Mesenchymal stem cell (in vitro differentiated cells and primary cell): ENCODE data around the gene VAC14.

Experiments
- DNase-seq: peaks from one replicate; pipeline ENCODE4 v3.0.0-alpha.2; 2013
- H2AFZ ChIP-seq: one replicate; pipeline ENCODE4 v1.6.1; 2013; ENCODE audit warnings: low read depth, mild to moderate bottlenecking, control low read depth, inconsistent platforms, low read length, moderate library complexity
- H2AK5ac ChIP-seq: 2 replicates; pipeline ENCODE4 v1.6.1; 2013; ENCODE audit warnings: low read length, moderate library complexity, mild to moderate bottlenecking, inconsistent platforms; ENCODE audit not compliant: severe bottlenecking
- H2BK120ac ChIP-seq: one replicate; pipeline ENCODE4 v1.6.1; 2013; ENCODE audit warnings: low read depth, mild to moderate bottlenecking, inconsistent platforms, low read length, moderate library complexity
- H2BK12ac ChIP-seq, 2 experiments: one replicate each; pipeline ENCODE4 v1.6.1; 2013; ENCODE audit warnings: inconsistent platforms in 2 of 2, low read length in 2 of 2, mild to moderate bottlenecking in 2 of 2, moderate library complexity in 2 of 2, control low read depth in 1 of 2
- H2BK15ac ChIP-seq: one replicate; pipeline ENCODE4 v1.6.1; 2013; ENCODE audit warnings: mild to moderate bottlenecking, low read depth, inconsistent platforms; ENCODE audit not compliant: poor library complexity, severe bottlenecking
- H2BK5ac ChIP-seq: 2 replicates; pipeline ENCODE4 v1.6.1; 2013; ENCODE audit warnings: low read depth, mild to moderate bottlenecking, low read length, control low read depth, inconsistent platforms; ENCODE audit not compliant: poor library complexity, severe bottlenecking
- H3K14ac ChIP-seq, 2 experiments: one replicate each; pipeline ENCODE4 v1.6.1; 2013; ENCODE audit warnings: inconsistent platforms in 2 of 2, low read length in 2 of 2, control low read depth in 1 of 2, mild to moderate bottlenecking in 1 of 2, moderate library complexity in 1 of 2
- H3K18ac ChIP-seq, 2 experiments: one replicate each; pipeline ENCODE4 v1.6.1; 2013; ENCODE audit warnings: inconsistent platforms in 2 of 2, low read length in 2 of 2, control low read depth in 1 of 2, low read depth in 1 of 2, mild to moderate bottlenecking in 1 of 2
- H3K23ac ChIP-seq, 2 experiments: one replicate each; pipeline ENCODE4 v1.6.1; 2013; ENCODE audit warnings: inconsistent platforms in 2 of 2, low read length in 2 of 2, mild to moderate bottlenecking in 2 of 2, moderate library complexity in 2 of 2, control low read depth in 1 of 2
- H3K27ac ChIP-seq: 2 replicates; pipeline ENCODE4 v1.5.1; 2013; ENCODE audit warnings: mild to moderate bottlenecking, moderate library complexity, low read length, control low read depth, inconsistent platforms; ENCODE audit not compliant: poor library complexity, severe bottlenecking
- H3K27me3 ChIP-seq, 2 experiments: 2 replicates each; pipeline versions ENCODE4 v1.6.1 to v1.7.0; 2013; ENCODE audit warnings: low read length in 2 of 2, mild to moderate bottlenecking in 2 of 2, moderate library complexity in 2 of 2, control low read depth in 1 of 2, inconsistent platforms in 1 of 2; ENCODE audit not compliant: control insufficient read depth in 1 of 2, insufficient read depth in 1 of 2
- H3K36me3 ChIP-seq, 2 experiments: 2 replicates each; pipeline versions ENCODE4 v1.6.1 to v1.7.0; 2013; ENCODE audit warnings: low read length in 2 of 2, control low read depth in 1 of 2, inconsistent platforms in 1 of 2, low read depth in 1 of 2, mild to moderate bottlenecking in 1 of 2; ENCODE audit not compliant: insufficient read depth in 2 of 2, control insufficient read depth in 1 of 2
- H3K4ac ChIP-seq, 2 experiments: one replicate each; pipeline ENCODE4 v1.6.1; 2013; ENCODE audit warnings: inconsistent platforms in 2 of 2, low read length in 2 of 2, mild to moderate bottlenecking in 2 of 2, moderate library complexity in 2 of 2, control low read depth in 1 of 2, low read depth in 1 of 2
- H3K4me1 ChIP-seq: 2 replicates; pipeline ENCODE4 v1.6.1; 2013; ENCODE audit warnings: low read depth, low read length, control low read depth; ENCODE audit not compliant: control insufficient read depth, insufficient read depth
- H3K4me2 ChIP-seq: 2 replicates; pipeline ENCODE4 v1.6.1; 2013; ENCODE audit warnings: low read length, mild to moderate bottlenecking, inconsistent platforms; ENCODE audit not compliant: poor library complexity, severe bottlenecking
- H3K4me3 ChIP-seq, 2 experiments: 2 replicates each; pipeline versions ENCODE4 v1.5.1 to v1.7.0; 2013; ENCODE audit warnings: low read length in 2 of 2, mild to moderate bottlenecking in 2 of 2, control low read depth in 1 of 2, low read depth in 1 of 2; ENCODE audit not compliant: insufficient read depth in 1 of 2
- H3K79me1 ChIP-seq: replicated peaks from 2 replicates; pipeline ENCODE4 v1.6.1; 2013; ENCODE audit warnings: mild to moderate bottlenecking, control low read depth, low read length, inconsistent platforms; ENCODE audit not compliant: poor library complexity, severe bottlenecking
- H3K9ac ChIP-seq: 2 replicates; pipeline ENCODE4 v1.7.0; 2013; ENCODE audit warnings: mild to moderate bottlenecking, low read length, moderate library complexity
- H3K9me3 ChIP-seq: 2 replicates; pipeline ENCODE4 v1.7.0; 2013; ENCODE audit warnings: mild to moderate bottlenecking, low read length; ENCODE audit not compliant: control insufficient read depth
- H4K8ac ChIP-seq: one replicate; pipeline ENCODE4 v1.6.1; 2013; ENCODE audit warnings: inconsistent platforms, mild to moderate bottlenecking, low read length, moderate library complexity
- H4K91ac ChIP-seq: one replicate; pipeline ENCODE4 v1.6.1; 2013; ENCODE audit warnings: mild to moderate bottlenecking, low read length, inconsistent platforms
- WGBS: methylation state at CpG from one replicate; pipeline ENCODE4 v1.1.7; 2013; ENCODE audit warnings: mixed read lengths; 5-methylcytosine and 5-hydroxymethylcytosine counted together

The VAC14 gene

DNA sequence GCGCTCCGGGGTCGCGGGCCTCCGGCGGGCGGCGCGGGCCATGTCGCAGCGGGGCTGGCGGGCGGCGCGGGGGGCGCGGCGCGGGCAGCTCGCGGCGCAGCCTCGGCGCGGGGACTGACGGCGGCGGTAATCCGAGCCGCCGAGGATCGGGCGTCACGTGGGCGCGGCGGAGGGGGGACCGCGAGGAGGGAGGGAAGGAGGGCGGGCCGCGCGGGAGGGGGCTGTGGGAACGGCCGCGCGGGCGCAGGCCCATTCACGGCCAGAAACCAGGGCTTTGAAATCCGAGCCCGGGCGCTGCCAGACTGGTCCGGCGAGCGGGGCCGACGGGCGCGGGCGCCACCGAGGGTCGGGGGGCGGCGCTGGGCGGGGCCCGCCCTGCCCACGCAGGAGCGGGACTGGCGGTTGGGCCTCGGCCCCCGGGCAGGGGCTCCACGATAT lies 115.0 kb downstream of the VAC14 start, which contains the start of gene MTSS2:
Gene MTSS2, minus strand, starts transcription at position 116 of the 438 bp plus-strand sequence. CDS start 262 bp downstream, outside the sequence.
- DNase-seq = peak; percentile 91
- H3K9me3 ChIP-seq = no peaks in the 10 kb centered on the region
- no peak within 1 kb of the TSS for H2BK5ac ChIP-seq
- H2BK12ac ChIP-seq = peak within 1 kb of the TSS; percentile 95 to 99
- peak within 1 kb of the TSS; percentile 93 to 96 for H3K18ac ChIP-seq
- peak within 1 kb of the TSS; percentile 91 for H3K9ac ChIP-seq
- H3K23ac ChIP-seq = peak within 1 kb of the TSS; percentile 31 to 91
- H4K91ac ChIP-seq = peak within 1 kb of the TSS; percentile 97
- peak within 1 kb of the TSS; percentile 95 for H2BK15ac ChIP-seq
- peaks cover 64% of the 10 kb centered on the region for H3K4me1 ChIP-seq
- peak within 1 kb of the TSS; percentile 99 for H2BK120ac ChIP-seq
- H4K8ac ChIP-seq = peak within 1 kb of the TSS; percentile 90
- H3K14ac ChIP-seq = peak within 1 kb of the TSS in 1 of 2 experiments; percentile 85
- WGBS = 1% methylated on average over 52 of the region's 72 CpGs
- peak within 1 kb of the TSS; percentile 81 to 89 for H3K4me3 ChIP-seq
- peaks cover 3 to 19% of the 10 kb centered on the region in 2 experiments for H3K36me3 ChIP-seq
- H3K4me2 ChIP-seq = peak within 1 kb of the TSS; percentile 92
- H3K27me3 ChIP-seq = no peaks in the 10 kb centered on the region
- peak within 1 kb of the TSS; percentile 96 to 97 for H3K4ac ChIP-seq
- H2AK5ac ChIP-seq = no peak within 1 kb of the TSS
- H2AFZ ChIP-seq = peak within 1 kb of the TSS; percentile 8
- H3K79me1 ChIP-seq = peaks cover 8% of the 10 kb centered on the region
- no peak within 1 kb of the TSS for H3K27ac ChIP-seq

GRCh38 chr16:70685061-70685937 lies 115.7 kb downstream of the VAC14 start:
- peak; percentile 32 for DNase-seq
- Histone ChIP-seq H3K18ac (peak overlapping the region; percentile 89 to 96), H3K4me1 (peaks cover 70% of the 10 kb centered on the region), H2BK120ac (peak overlapping the region; percentile 58), H3K9ac (peak overlapping the region; percentile 91), H3K4ac (peak overlapping the region; percentile 80 to 87), H2BK5ac (no peak overlapping the region), H3K79me1 (peaks cover 14% of the 10 kb centered on the region), H4K91ac (peak overlapping the region; percentile 91), H3K4me2 (peak overlapping the region; percentile 92), H3K14ac (peak overlapping the region in 1 of 2 experiments; percentile 85), H2BK15ac (peak overlapping the region; percentile 9), H3K23ac (peak overlapping the region; percentile 31 to 91), H3K27me3 (no peaks in the 10 kb centered on the region), H2AFZ (peak overlapping the region; percentile 8), H3K36me3 (peaks cover 9 to 22% of the 10 kb centered on the region in 2 experiments), H4K8ac (no peak overlapping the region), H2BK12ac (peak overlapping the region; percentile 49 to 90), H3K9me3 (no peaks in the 10 kb centered on the region), H3K4me3 (peak overlapping the region; percentile 81 to 89), H3K27ac (no peak overlapping the region), H2AK5ac (no peak overlapping the region)
- WGBS = under 1% methylated on average over 41 of the region's 90 CpGs

GRCh38 chr16:70684146-70685060 lies 116.6 kb downstream of the VAC14 start:
- Histone ChIP-seq H2AFZ (no peak overlapping the region), H3K27ac (no peak overlapping the region), H2BK15ac (no peak overlapping the region), H2BK5ac (no peak overlapping the region), H3K9ac (peak overlapping the region; percentile 91), H3K36me3 (peaks cover 11 to 25% of the 10 kb centered on the region in 2 experiments), H4K8ac (no peak overlapping the region), H3K18ac (peak overlapping the region; percentile 30 to 89), H3K79me1 (peaks cover 19% of the 10 kb centered on the region), H2BK120ac (peak overlapping the region; percentile 66), H2AK5ac (peak overlapping the region; percentile 30), H2BK12ac (peak overlapping the region in 1 of 2 experiments; percentile 32), H3K9me3 (no peaks in the 10 kb centered on the region), H3K4me1 (peaks cover 72% of the 10 kb centered on the region), H4K91ac (peak overlapping the region; percentile 31), H3K27me3 (no peaks in the 10 kb centered on the region), H3K14ac (peak overlapping the region in 1 of 2 experiments; percentile 82), H3K4me3 (peak overlapping the region; percentile 81 to 89), H3K4me2 (peak overlapping the region; percentile 56), H3K4ac (peak overlapping the region; percentile 47 to 80), H3K23ac (peak overlapping the region in 1 of 2 experiments; percentile 37)
- 78% methylated on average over 7 of the region's 14 CpGs for WGBS
- no peak for DNase-seq
